Prostate gland (tissue), 2 donors: Measurements from ENCODE around the gene AMN.

Experiments used
- CTCF ChIP-seq, 4 experiments: fragments of 200-600 bp in 2 of 4; fragments of 450-650 bp in 2 of 4; sonication (generic) in 2 of 4; IDR thresholded peaks; 1 replicate in 3 of 4; 2 replicates in 1 of 4; pipeline ENCODE4 v1.5.1; 2016 to 2019; ENCODE audit warnings: antibody characterized with exemption in 4 of 4, mild to moderate bottlenecking in 2 of 4, moderate library complexity in 2 of 4
- POLR2A ChIP-seq: fragments of 450-650 bp; IDR thresholded peaks from one replicate; pipeline ENCODE4 v1.6.1; 2016; ENCODE audit warnings: antibody characterized with exemption, mild to moderate bottlenecking

DNA sequence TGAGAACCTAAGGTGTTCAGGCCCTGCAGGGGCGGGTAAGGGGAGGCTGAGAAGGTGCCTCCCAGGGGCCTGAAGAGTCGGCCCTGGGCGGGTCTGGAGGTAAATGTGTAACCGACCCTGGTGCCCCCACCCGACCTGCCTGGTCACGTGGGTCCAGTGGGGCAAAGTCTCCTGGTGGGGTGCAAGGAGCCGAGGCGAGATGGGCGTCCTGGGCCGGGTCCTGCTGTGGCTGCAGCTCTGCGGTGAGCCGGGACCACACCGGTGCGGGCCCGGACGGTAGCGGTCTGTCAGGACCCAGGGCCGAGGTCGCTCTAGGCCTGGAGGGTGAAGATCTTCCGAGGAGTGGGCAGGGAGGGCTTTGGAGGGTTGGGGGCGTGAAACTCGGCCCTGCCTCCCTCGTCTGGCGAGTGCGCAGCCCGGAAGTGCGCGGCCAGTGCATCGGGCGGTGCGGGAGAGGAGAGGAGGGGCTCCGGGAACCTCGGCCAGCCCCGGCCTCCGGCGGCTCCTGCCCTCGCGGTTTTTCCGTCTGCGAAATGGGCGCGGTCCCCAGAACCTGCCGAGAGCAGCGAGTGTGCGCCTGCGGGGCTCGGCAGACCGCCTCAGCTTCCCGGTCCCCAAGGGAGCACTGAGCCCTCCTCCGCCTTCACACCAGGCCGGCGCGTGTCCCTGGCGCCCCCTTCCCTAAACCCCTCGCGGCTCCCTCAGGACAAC, at the start of gene AMN:
- TF ChIP-seq CTCF (IDR thresholded peaks at IDR 0.05) (no peak), POLR2A (no peak)
